ENCODE results near the gene ADTRP. TPM values are rescaled to one million over a fixed set of nuclear protein-coding genes. Genes with fewer than 3 reads are reported as not detected.

Gene ADTRP
- total and polyA plus RNA-seq, 9 donors: 0.12 to 0.80 (median 0.34) TPM; not detected in 5

DNA sequence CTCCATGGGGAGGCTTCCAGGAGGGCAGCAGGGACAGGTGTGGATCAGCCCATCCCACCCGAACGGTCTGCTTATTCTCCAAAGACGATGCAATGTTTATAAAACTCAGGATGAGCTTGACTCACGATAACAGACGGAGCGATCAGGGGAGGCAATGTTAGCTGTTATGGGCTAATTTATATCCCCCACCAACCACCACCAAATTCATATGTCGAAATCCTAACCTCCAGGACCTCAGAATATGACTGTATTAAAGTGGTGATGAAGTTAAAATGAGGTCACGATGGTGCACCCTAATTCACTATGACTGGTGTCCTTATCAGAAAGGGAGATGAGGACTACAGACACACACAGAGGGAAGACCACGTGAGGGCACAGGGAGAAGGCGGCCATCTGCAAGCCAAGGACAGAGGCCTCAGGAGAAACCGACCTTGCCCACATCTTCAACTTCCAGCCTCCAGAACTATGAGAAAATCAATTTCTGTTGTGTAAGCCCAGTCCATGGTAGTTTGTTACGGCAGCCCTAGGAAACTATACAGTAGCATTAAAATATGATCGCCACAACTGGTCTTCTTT, 7.0 kb downstream of the ADTRP start:
- intact Hi-C loops (cut with DNase I): no loop called here
- WGBS, 3 donors: 86 to 91% (median 88%) methylated on average over 13 of the region's 13 CpGs
- H3K4me3 ChIP-seq: no peak overlapping the region
- H3K36me3 ChIP-seq: no peaks in the 10 kb centered on the region
- no peaks in the 10 kb centered on the region for H3K27me3 ChIP-seq
- H3K4me1 ChIP-seq (ENCODE audit: insufficient read depth): peaks cover 1% of the 10 kb centered on the region
- no peaks in the 10 kb centered on the region for H3K9me3 ChIP-seq
- H3K27ac ChIP-seq: peak overlapping the region in 1 of 2 donors; percentile 20
- TF ChIP-seq EP300 (IDR thresholded peaks at IDR 0.05) (no peak), POLR2A (IDR thresholded peaks at IDR 0.05) (no peak)
- DNase-seq: no peak

GRCh38 chr6:11770546-11771466, 7.8 kb downstream of the ADTRP start:
- H3K9me3 ChIP-seq: no peaks in the 10 kb centered on the region
- intact Hi-C loops (cut with DNase I): no loop called here
- no peaks in the 10 kb centered on the region for H3K27me3 ChIP-seq
- peak; percentile 66 to 85 (median 76) for DNase-seq
- no peak for TF ChIP-seq POLR2A (IDR thresholded peaks at IDR 0.05)
- TF ChIP-seq EP300 (IDR thresholded peaks at IDR 0.05): peak; percentile 68
- H3K4me1 ChIP-seq (ENCODE audit: insufficient read depth): peaks cover 1% of the 10 kb centered on the region
- 58 to 75% (median 73%) methylated on average over 27 of the region's 27 CpGs for WGBS, 3 donors
- H3K36me3 ChIP-seq: no peaks in the 10 kb centered on the region
- no peak overlapping the region for H3K4me3 ChIP-seq
- H3K27ac ChIP-seq: peak overlapping the region; percentile 20 to 21

DNA sequence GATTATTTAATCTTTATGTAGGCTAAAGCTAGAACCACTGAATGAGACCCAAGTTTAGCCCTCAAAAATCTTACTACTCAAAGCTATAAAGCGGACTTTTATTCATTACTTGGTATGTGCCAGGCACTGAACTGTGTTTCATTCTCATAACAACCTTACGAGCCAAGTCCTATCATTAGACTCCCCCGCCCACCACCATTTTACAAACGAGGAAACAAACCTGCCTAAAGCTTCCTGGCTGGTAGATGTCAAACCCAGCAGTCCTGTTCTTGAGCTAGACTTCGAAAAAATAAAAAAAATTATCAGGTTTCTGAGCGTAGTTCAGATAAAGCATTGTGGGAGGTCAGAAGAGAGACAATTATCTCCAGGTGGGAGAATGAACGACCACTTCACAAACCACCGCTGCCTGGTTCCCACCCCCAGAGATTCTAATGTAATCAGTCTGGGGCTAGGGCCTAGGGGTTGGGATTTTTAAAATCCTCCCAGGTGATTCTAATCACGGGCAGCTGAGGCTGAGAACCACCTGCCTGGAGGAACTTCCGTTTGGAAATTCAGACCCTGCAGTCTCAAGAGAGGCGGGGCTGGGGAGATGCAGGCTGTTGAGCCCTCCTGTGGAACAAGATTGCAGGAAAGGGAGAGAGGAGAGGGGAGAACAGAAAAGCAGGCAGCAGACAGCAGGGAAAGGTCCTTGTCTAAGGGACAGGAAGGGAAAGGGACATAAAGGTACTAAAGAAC, 8.6 kb downstream of the ADTRP start:
- 56 to 61% (median 57%) methylated on average over 11 of the region's 11 CpGs for WGBS, 3 donors
- H3K4me3 ChIP-seq: no peak overlapping the region

GRCh38 chr6:11769244-11769643, 9.4 kb downstream of the ADTRP start:
- no peak overlapping the region for H3K27ac ChIP-seq
- WGBS, 3 donors: 92 to 98% (median 95%) methylated on average over 2 of the region's 2 CpGs
- intact Hi-C loops (cut with DNase I): no loop called here

More for the DNA sequence above, 8.6 kb downstream of the ADTRP start:
- Histone ChIP-seq H3K27ac (peak overlapping the region in 1 of 2 donors; percentile 21), H3K9me3 (no peaks in the 10 kb centered on the region), H3K27me3 (no peaks in the 10 kb centered on the region), H3K4me1 (ENCODE audit: insufficient read depth) (peaks cover 1% of the 10 kb centered on the region), H3K36me3 (no peaks in the 10 kb centered on the region)
- intact Hi-C loops (cut with DNase I): no loop called here
- TF ChIP-seq CTCF (IDR thresholded peaks at IDR 0.05): no peak
- no peak for TF ChIP-seq EP300 (IDR thresholded peaks at IDR 0.05)
- no peak for TF ChIP-seq POLR2A (IDR thresholded peaks at IDR 0.05)
- no peak for DNase-seq

More at GRCh38 chr6:11769244-11769643, 9.4 kb downstream of the ADTRP start:
- Histone ChIP-seq H3K27me3 (no peaks in the 10 kb centered on the region), H3K36me3 (no peaks in the 10 kb centered on the region), H3K9me3 (no peaks in the 10 kb centered on the region), H3K4me1 (ENCODE audit: insufficient read depth) (peaks cover 1% of the 10 kb centered on the region), H3K4me3 (no peak overlapping the region)
- no peak for DNase-seq
- TF ChIP-seq EP300 (IDR thresholded peaks at IDR 0.05): no peak
- TF ChIP-seq POLR2A (IDR thresholded peaks at IDR 0.05): no peak
- no peak for TF ChIP-seq CTCF (IDR thresholded peaks at IDR 0.05)

All from ovary (tissue), 9 donors.